ENCODE measurements around the gene TSPEAR. TPM values are rescaled to one million over a fixed set of nuclear protein-coding genes. Genes with fewer than 3 reads are reported as not detected.

The TSPEAR gene
- total RNA-seq, 4 donors from 2014 or later: under 0.01 to 0.23 TPM; not detected in 2

DNA sequence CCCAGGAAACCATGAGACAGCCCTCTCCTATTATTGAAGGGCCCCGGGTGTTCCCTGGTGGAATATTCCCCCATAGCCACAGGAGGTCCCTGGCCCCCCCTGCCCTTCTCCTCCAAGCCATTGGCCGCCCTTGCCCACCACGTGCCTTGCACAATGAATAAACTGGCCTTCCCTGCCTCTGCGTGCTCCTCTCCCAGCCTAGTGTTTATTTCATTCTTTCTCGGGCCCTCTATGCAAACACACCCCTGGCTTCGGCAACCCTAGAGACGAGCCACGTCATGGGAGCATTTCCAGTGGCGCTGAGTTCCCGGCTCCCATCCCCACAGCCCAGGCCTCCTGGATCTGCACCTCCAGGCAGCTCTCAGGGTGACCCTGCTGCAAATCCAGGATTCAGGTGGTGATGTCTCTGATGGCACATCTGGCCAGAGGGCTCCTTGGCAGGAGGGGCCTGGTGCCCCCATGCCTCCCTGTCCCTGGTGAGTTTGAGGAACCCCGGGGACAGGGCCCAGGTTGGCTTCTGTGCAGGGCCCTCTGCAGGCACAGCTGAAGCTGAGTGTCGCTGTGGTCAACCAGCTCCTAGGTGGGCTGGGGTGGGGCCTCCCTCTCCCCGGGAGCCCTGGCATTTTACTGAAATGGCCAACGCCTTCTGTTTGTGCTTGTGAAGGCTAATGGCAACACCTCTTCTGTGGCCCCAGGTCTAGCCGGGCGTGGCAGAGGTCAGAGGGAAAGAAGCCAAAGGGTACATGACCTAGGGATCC is 8.2 kb downstream of the TSPEAR start:
- H3K36me3 ChIP-seq: no peaks in the 10 kb centered on the region
- WGBS: 41% methylated on average over 10 of the region's 16 CpGs
- DNase-seq (ENCODE audit: extremely low spot score): peak; percentile 91
- intact Hi-C loops (cut with DNase I): no loop called here
- peaks cover 3 to 94% (median 29%) of the 10 kb centered on the region in 4 donors for H3K27me3 ChIP-seq
- TF ChIP-seq POLR2A (IDR thresholded peaks at IDR 0.05; ENCODE audit: low read depth) (no peak), CTCF (IDR thresholded peaks at IDR 0.05) (no peak), POLR2AphosphoS5 (IDR thresholded peaks at IDR 0.05) (no peak), EP300 (IDR thresholded peaks at IDR 0.05) (no peak)
- peaks cover 0 to 14% (median 0%) of the 10 kb centered on the region in 4 donors for H3K4me1 ChIP-seq
- no peaks in the 10 kb centered on the region for H3K9me3 ChIP-seq
- H3K27ac ChIP-seq (replicated peaks in 1 of 4): no peak overlapping the region
- no peak overlapping the region for H3K4me3 ChIP-seq

GRCh38 chr21:44702111-44702972 is 9.0 kb downstream of the TSPEAR start:
- DNase-seq (ENCODE audit: extremely low spot score): peak; percentile 74
- H3K9me3 ChIP-seq: no peaks in the 10 kb centered on the region
- peaks cover 0 to 11% (median 0%) of the 10 kb centered on the region in 4 donors for H3K4me1 ChIP-seq
- no peaks in the 10 kb centered on the region for H3K36me3 ChIP-seq
- H3K4me3 ChIP-seq: no peak overlapping the region
- TF ChIP-seq POLR2A (IDR thresholded peaks at IDR 0.05; ENCODE audit: low read depth): no peak
- no peak for TF ChIP-seq CTCF (IDR thresholded peaks at IDR 0.05)
- TF ChIP-seq POLR2AphosphoS5 (IDR thresholded peaks at IDR 0.05): no peak
- TF ChIP-seq EP300 (IDR thresholded peaks at IDR 0.05): no peak
- intact Hi-C loops (cut with DNase I): no loop called here
- H3K27me3 ChIP-seq: peaks cover 3 to 94% (median 27%) of the 10 kb centered on the region in 4 donors
- no peak overlapping the region for H3K27ac ChIP-seq (replicated peaks in 1 of 4)
- WGBS: 72% methylated on average over 11 of the region's 22 CpGs

DNA sequence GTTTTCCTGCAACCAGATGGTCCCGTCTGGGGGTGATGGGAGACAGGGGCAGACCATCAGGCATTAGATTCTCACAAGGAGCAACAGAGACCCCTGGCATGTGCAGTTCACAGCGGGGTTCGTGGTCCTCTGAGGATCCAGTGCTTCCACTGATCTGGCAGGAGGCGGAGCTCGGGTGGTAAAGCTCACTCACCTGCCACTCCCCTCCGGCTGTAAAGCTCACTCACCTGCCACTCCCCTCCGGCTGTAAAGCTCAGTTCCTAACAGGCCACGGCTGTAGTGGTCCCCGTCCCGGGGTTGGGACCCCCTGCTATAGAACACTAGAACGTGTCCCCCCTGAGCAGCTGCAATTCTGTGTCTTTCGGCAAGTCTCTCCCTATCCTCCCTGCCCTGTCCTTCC is 9.8 kb downstream of the TSPEAR start:
- H3K9me3 ChIP-seq: no peaks in the 10 kb centered on the region
- 51% methylated on average over 11 of the region's 12 CpGs for WGBS
- TF ChIP-seq CTCF (IDR thresholded peaks at IDR 0.05) (no peak), POLR2AphosphoS5 (IDR thresholded peaks at IDR 0.05) (no peak), EP300 (IDR thresholded peaks at IDR 0.05) (no peak), POLR2A (IDR thresholded peaks at IDR 0.05; ENCODE audit: low read depth) (no peak)
- peaks cover 0 to 3% (median 0%) of the 10 kb centered on the region in 4 donors for H3K4me1 ChIP-seq
- H3K27ac ChIP-seq (replicated peaks in 1 of 4): no peak overlapping the region
- no peak overlapping the region for H3K4me3 ChIP-seq
- no peak for DNase-seq (ENCODE audit: extremely low spot score)
- intact Hi-C loops (cut with DNase I): no loop called here
- H3K36me3 ChIP-seq: no peaks in the 10 kb centered on the region
- H3K27me3 ChIP-seq: peaks cover 0 to 94% (median 19%) of the 10 kb centered on the region in 4 donors

DNA sequence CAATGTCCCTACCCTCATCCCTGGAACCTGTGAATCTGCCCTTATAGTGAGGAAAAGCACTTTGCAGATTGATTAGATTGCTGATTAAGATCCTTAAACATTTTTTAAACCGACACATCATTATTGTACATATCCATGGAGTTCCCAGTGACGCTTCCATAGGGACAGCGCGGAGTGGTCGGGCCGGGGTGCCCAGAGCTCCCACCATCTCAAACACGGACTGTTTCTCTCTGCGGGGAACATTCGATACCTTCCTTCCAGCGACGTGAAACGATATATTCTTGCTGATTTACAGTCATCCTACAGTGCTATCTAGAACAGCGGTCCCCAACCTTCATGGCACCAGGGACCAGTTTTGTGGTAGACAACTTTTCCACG is 10.4 kb downstream of the TSPEAR start:
- no peaks in the 10 kb centered on the region for H3K9me3 ChIP-seq
- peak; percentile 84 for DNase-seq (ENCODE audit: extremely low spot score)
- intact Hi-C loops (cut with DNase I): no loop called here
- 83% methylated on average over 14 of the region's 14 CpGs for WGBS
- H3K4me1 ChIP-seq: no peaks in the 10 kb centered on the region
- no peak overlapping the region for H3K27ac ChIP-seq (replicated peaks in 1 of 4)
- H3K36me3 ChIP-seq: no peaks in the 10 kb centered on the region
- TF ChIP-seq EP300 (IDR thresholded peaks at IDR 0.05) (no peak), POLR2A (IDR thresholded peaks at IDR 0.05; ENCODE audit: low read depth) (no peak), POLR2AphosphoS5 (IDR thresholded peaks at IDR 0.05) (no peak), CTCF (IDR thresholded peaks at IDR 0.05) (no peak)
- H3K27me3 ChIP-seq: peaks cover 0 to 94% (median 13%) of the 10 kb centered on the region in 4 donors
- H3K4me3 ChIP-seq: no peak overlapping the region
